ENCODE measurements around the gene PSMC4. TPM values are rescaled to one million over a fixed set of nuclear protein-coding genes. Genes with fewer than 3 reads are reported as not detected.

PSMC4 gene
- total RNA-seq, 1 donor from 2014 or later = 122 TPM

- Histone ChIP-seq H3K27ac (no peak overlapping the region), H3K36me3 (no peaks in the 10 kb centered on the region), H3K4me3 (no peak overlapping the region), H3K4me1 (peaks cover 0 to 10% of the 10 kb centered on the region in 2 donors), H3K27me3 (no peaks in the 10 kb centered on the region), H3K9me3 (peaks cover 0 to 3% of the 10 kb centered on the region in 2 donors)
- no peak for DNase-seq (ENCODE audit: low spot score in 2 of 2)
- intact Hi-C loops (cut with DNase I) = loop anchor here (5.0 to 10.0 kb wide), 3 partner anchors 94 to 464 kb away; partner anchors contain the start of genes EID2B, MAP3K10 and ZNF780A
- TF ChIP-seq, protein P1, sequence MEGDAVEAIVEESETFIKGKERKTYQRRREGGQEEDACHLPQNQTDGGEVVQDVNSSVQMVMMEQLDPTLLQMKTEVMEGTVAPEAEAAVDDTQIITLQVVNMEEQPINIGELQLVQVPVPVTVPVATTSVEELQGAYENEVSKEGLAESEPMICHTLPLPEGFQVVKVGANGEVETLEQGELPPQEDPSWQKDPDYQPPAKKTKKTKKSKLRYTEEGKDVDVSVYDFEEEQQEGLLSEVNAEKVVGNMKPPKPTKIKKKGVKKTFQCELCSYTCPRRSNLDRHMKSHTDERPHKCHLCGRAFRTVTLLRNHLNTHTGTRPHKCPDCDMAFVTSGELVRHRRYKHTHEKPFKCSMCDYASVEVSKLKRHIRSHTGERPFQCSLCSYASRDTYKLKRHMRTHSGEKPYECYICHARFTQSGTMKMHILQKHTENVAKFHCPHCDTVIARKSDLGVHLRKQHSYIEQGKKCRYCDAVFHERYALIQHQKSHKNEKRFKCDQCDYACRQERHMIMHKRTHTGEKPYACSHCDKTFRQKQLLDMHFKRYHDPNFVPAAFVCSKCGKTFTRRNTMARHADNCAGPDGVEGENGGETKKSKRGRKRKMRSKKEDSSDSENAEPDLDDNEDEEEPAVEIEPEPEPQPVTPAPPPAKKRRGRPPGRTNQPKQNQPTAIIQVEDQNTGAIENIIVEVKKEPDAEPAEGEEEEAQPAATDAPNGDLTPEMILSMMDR (IDR thresholded peaks at IDR 0.05) = no peak
Observed at GRCh38 chr19:39998501-39998900, 27.5 kb downstream of the PSMC4 start.

DNA sequence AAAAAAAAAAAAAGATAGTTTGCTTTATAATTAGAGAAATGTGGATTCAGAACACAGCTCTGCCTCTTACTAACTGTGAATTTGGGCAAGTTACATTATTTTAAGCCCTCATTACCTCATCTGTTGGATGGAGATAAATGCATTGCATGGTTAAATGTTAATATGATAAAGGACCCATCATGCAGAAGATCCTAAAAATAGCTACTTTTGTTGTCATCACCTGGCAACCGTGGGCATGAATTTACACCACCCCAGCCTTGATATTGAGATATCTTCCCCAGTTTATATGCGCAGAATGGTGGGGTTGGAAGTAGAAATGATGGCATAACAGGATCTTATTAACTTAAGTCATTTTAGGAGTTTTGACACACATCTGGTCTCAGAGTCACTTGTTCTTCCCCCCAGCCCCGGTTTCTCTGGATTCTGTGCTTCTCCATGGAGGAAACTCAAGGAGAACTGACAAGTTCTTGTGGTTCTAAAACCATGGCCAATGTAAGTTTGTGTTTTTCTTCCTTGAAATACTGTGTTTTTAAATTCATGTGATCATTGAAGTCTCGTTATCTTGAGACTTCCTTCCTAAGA, 34.8 kb downstream of the PSMC4 start:
- H3K36me3 ChIP-seq = peaks cover 36 to 41% of the 10 kb centered on the region in 2 donors
- no peaks in the 10 kb centered on the region for H3K4me1 ChIP-seq
- H3K4me3 ChIP-seq = no peak overlapping the region
- H3K9me3 ChIP-seq = peaks cover 0 to 13% of the 10 kb centered on the region in 2 donors
- intact Hi-C loops (cut with DNase I) = no loop called here
- TF ChIP-seq, protein P1 (IDR thresholded peaks at IDR 0.05) = no peak
- DNase-seq (ENCODE audit: low spot score in 2 of 2) = no peak
- no peak overlapping the region for H3K27ac ChIP-seq
- no peaks in the 10 kb centered on the region for H3K27me3 ChIP-seq

DNA sequence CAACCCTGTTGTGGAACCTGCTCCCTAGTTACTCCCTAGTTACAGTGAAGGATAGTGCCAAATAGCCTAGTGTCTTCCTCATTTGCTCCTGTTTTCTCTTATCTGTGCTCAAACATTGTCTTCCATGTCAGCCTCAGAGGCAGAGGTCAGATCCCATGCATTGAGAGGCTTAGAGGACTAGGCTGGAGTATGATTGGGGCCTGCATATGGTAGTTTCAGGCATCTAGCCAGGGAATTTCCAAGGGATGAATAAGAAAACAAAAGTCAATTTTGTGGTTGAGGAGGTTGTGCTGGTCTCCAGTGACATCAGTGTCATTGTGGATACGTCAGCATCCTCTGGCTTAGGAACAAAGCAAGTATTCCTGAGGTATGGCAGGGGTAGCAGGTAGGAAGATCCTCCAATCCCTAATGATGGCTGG, 35.3 kb downstream of the PSMC4 start:
- no peaks in the 10 kb centered on the region for H3K27me3 ChIP-seq
- no peaks in the 10 kb centered on the region for H3K4me1 ChIP-seq
- no peak overlapping the region for H3K27ac ChIP-seq
- DNase-seq (ENCODE audit: low spot score in 2 of 2) = no peak
- TF ChIP-seq, protein P1 (IDR thresholded peaks at IDR 0.05) = no peak
- intact Hi-C loops (cut with DNase I) = no loop called here
- no peak overlapping the region for H3K4me3 ChIP-seq
- H3K36me3 ChIP-seq = peaks cover 39 to 46% of the 10 kb centered on the region in 2 donors
- peaks cover 0 to 17% of the 10 kb centered on the region in 2 donors for H3K9me3 ChIP-seq

DNA sequence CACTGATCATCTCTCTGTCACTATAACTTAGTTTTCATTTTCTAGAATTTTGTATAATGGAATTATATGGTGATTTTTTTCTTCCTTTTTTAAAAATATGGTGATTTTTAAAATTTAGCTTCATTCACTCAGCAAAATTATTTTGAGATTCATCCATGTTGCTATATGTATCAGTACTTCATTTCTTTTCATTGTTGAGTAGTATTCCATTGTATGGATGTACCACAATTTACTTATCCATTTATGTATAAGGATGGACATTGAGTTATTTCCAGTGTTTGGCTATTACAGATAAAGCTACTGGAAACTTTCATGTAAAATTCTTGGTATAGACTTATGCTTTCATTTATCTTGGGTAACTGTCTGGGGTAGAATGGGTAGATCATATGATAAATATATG, 38.7 kb downstream of the PSMC4 start:
- H3K9me3 ChIP-seq = peaks cover 9 to 40% of the 10 kb centered on the region in 2 donors
- DNase-seq (ENCODE audit: low spot score in 2 of 2) = no peak
- intact Hi-C loops (cut with DNase I) = no loop called here
- peaks cover 65 to 79% of the 10 kb centered on the region in 2 donors for H3K36me3 ChIP-seq
- H3K4me1 ChIP-seq = no peaks in the 10 kb centered on the region
- H3K4me3 ChIP-seq = no peak overlapping the region
- H3K27me3 ChIP-seq = no peaks in the 10 kb centered on the region
- TF ChIP-seq, protein P1 (IDR thresholded peaks at IDR 0.05) = no peak
- no peak overlapping the region for H3K27ac ChIP-seq

GRCh38 chr19:40013991-40014390, 43.0 kb downstream of the PSMC4 start:
- Histone ChIP-seq H3K4me1 (no peaks in the 10 kb centered on the region), H3K9me3 (peaks cover 40 to 82% of the 10 kb centered on the region in 2 donors), H3K36me3 (peaks cover 46 to 74% of the 10 kb centered on the region in 2 donors), H3K27me3 (no peaks in the 10 kb centered on the region), H3K27ac (no peak overlapping the region), H3K4me3 (no peak overlapping the region)
- intact Hi-C loops (cut with DNase I) = no loop called here
- TF ChIP-seq, protein P1 (IDR thresholded peaks at IDR 0.05) = no peak
- DNase-seq (ENCODE audit: low spot score in 2 of 2) = no peak
